HS-27A (cell line): Measurements from ENCODE around the gene MRPS6.

Experiments
- DNase-seq: peaks from one replicate; pipeline ENCODE4 v3.0.0-alpha.2; 2012; ENCODE audit warnings: low read depth, missing footprints

MRPS6 gene

GRCh38 chr21:34180826-34181359 is 107.5 kb downstream of the MRPS6 start:
- DNase-seq, result no peak

GRCh38 chr21:34181431-34182039 is 108.2 kb downstream of the MRPS6 start:
- no peak for DNase-seq

- no peak for DNase-seq
Observed at GRCh38 chr21:34182436-34182835, 109.1 kb downstream of the MRPS6 start.

- DNase-seq, result no peak
Observed at GRCh38 chr21:34183331-34183928, 110.1 kb downstream of the MRPS6 start.

DNA sequence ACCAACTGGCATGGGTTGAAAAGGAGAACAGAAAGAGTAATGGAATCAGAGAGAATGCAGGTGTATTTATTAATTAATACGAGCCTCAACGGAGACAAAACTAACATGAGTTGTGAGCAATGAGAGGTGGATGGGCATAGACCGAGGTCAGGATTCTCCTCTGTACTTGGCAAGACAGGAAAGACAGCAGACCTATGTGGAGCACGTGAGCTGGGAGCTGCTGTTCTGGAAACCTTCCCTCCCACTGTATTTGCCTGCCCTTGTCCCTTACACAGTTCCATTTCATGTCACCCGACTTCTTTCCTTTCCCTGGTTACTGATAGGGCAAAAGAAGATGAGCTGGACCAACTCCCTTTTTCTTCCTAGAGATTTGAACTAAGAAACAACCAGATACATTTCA is 110.9 kb downstream of the MRPS6 start:
- no peak for DNase-seq

- no peak for DNase-seq
Observed at GRCh38 chr21:34185026-34185750, 111.8 kb downstream of the MRPS6 start.

GRCh38 chr21:34186109-34186719 is 112.8 kb downstream of the MRPS6 start:
- no peak for DNase-seq

- no peak for DNase-seq
Observed at GRCh38 chr21:34187935-34188334, 114.6 kb downstream of the MRPS6 start.

DNA sequence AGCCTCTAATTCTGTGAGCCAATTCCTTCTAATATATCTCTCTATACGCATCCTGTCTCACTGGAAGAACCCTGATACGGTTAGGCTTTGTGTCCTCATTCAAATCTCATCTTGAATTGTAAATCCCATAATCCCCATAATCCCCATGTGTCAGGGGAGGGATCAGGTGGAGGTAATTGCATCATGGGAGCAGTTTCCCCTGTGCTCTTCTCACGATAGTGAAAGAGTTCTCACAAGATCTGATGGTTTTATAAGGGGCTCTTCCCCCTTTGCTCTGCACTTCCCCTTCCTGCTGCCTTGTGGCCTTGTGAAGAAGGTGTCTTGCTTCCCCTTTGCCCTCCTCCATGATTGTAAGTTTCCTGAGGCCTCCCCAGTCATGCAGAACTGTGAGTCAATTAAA is 116.1 kb downstream of the MRPS6 start:
- DNase-seq, result no peak

DNA sequence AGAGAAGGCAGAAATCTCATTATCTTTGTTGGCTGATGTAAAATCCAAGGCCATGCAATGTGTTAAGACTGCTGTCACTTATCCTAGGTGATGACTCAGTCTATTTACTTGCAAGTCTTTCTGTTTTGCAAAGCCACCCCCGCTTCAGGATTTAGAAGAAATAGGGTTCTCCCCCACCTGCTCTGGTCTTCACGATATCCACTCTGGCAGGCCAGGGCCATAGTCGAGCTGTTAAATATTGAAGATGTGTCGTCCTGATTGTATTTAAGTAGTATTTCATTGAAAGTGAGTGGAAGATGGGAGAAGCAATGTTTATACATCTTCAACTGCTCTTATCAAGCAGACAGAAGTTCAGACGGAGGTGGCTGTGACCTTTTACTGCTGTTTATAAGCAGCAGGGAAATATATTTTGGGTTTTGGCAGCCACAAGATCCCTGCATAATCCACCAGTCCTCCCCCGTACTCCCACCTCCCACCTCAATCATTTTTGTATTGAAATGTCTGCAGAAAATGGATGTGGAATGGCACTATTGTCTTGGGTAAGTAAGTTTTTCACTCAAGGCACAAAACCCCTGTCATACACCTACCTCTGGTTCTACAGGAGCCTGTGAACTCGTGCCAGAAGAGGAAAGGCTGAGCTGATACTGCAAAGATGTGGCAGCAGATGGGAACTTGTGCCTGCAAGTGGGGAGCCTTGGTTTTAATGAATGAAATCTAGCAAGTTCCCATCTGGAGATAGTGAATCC is 117.4 kb downstream of the MRPS6 start:
- DNase-seq, result no peak

GRCh38 chr21:34191876-34192275 is 118.5 kb downstream of the MRPS6 start:
- no peak for DNase-seq
